GM15510 (cell line): Measurements from ENCODE around the gene ACOX1.

Experiments used
- POLR2A ChIP-seq: IDR thresholded peaks from 3 replicates; pipeline ENCODE4 v1.6.1; 2011; ENCODE audit warnings: borderline replicate concordance; ENCODE audit not compliant: insufficient read length; ENCODE audit errors: extremely low read depth

ACOX1 gene

DNA sequence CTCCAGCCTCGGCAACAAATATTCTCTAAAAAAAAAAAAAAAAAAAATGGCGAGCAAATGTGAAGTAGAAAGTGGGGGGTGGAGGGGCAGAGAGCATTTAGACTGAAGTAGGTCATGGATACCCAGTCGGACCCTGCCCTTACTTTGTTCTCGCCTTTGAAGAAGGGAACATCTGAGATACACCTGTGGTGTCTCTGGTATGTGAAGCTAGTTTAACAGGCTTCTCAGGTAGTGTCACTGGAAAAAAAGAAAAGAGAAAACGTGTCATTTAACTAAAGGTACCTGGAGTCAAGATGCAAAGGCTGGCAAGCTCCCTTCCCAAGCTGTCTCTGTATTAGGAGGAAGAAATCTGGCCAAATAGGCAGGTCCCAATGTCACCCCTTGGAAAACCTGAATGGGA lies 46.1 kb downstream of the ACOX1 start:
- TF ChIP-seq POLR2A = no peak

DNA sequence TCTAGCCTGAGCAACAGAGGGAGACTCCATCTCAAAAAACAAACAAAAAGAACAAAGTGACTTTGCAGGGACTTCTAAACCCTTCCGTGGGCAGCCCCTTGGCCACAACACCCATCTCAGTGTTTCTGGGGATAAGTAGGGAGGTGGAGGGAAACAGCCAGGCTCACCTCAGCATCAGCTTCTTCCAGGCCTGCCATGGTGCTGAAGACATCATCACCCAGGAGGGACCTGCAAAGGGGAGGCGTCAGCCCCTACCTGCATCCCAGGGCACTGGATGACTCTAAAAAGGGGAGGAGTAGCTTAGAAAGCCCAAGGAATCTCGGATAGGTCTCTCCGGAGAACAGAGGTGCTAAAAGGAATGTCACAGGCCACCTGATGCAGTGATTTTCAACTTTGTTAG lies 47.9 kb downstream of the ACOX1 start:
- TF ChIP-seq POLR2A = no peak

DNA sequence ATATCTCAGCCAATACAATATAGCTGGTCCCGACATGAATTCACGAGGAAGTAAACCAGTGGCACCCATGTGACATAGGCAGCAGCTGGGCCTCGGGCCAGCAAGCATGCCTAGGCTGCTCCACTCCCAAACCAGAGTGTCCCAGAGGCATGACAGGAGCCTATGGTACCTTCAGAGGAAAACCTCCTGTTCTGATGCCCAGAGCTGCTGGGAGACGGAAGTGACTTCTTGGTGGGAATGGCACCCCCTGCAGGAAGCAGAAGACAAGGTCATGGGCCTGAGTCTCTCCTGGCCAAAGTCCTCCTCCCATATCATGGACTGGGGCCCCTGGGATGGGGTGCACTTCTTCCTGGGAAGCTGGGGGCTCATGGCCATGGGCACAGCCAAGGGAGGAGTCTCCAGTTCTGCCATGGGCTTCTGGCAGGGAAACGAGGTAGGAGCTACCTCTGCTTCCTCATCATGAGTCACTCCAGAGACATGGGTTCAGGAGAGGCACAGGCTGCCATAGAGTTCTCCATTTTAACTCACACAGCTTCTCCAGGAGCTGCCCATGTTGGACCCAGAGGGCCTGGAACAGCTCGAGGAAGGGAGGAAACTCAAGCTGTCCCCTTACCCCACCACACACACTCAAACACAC lies 51.6 kb downstream of the ACOX1 start:
- TF ChIP-seq POLR2A = no peak

DNA sequence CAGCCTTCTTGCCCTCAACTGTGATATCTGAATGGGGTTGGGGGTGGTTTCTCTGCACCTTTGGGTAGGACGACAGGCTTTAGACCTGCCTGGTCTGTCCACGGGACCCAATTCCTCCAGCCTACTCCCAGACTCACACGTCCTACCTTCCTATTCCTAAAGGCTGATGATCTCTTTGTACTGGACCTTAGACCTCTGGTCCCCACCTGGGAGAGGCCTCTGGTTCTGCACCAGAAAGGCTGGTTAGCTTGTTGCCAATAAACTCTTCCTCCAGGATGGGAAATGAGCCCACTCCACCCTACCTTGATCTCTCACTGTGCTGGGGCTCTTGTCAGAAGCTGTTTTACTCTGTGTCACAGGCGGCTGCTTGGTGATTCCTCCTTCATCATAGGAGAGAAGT lies 52.5 kb downstream of the ACOX1 start:
- no peak for TF ChIP-seq POLR2A

DNA sequence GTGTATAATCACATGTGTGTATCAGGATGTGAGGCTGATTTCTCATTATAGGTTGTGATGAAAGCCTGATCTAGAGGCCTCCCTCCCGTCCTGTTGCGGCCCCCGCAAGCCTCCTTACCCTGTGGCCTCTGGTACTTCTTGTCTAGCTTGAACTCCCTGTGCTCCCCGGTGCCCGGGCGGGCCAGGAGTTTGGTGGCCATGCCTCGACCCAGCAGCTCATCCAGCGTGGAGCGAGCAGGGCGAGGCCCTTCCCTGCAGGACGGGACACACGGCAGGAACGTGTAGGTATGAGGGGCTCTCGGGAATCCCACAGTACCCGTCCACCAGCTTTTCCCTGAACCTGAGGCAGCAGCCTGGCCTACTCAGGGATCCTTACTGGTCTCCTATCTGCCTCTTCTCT lies 53.1 kb downstream of the ACOX1 start:
- no peak for TF ChIP-seq POLR2A

DNA sequence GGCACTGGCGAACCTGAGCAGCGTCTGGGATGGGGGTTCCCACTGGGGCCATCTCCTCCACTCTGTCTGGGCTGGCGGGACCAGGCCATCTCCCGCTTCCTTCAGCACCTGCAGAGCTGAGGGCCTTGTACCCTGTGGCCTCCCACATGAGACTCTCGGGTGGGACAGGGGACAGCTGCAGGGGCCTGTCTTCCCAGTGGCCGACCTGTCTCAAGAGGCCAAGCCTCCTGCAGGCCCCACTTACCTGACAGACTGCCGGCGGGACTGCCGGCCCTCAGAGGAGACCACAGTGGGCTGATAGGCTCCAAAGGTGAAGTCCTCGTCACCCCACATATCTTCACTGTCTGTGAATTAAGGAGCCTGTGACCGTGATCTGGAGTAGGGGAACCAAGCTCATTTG lies 53.9 kb downstream of the ACOX1 start:
- no peak for TF ChIP-seq POLR2A

DNA sequence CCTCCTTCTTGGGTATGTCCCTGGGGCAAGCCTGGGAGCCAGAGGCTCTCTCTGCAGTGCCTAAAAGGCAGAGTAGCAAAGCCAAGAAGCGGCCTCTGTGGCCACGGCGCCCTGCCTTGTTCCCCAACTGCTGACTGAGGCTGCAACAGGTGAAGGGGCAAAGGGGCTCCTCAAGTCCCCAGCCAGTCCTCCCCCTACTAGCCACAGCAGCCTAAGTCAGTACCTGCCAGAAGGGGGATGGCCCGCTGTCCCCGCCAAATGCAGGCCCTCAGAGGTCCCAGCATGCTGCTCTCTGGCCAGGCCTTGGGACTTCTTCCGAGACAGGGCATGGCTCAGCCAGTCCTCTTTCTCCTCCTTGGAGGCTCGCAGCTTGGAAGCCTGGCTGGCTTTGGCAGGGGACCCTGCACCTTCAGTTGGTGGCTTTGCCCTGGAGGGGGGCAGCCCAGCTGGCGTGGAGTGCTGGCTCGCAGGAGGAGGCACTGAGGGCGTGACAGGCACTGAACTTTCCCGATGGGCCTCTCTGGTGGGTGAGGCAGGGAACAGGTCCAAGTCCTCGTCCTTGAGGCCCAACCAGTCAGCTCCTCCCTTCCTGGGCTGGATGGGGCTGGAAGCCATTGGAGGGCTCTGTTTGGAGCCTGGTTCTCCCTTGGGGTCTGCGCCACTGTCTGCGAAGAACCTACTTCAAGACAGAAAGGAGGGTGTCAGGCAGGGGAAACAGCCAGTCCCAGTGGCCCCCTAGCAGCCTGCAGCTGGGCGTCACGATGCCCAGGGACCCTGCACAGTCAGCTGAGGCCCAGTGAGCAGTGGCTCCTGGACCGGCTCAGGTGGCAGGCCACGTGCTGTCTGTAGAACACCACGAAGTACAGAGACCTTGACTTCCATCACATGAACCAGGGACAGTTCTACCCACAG lies 55.7 kb downstream of the ACOX1 start:
- no peak for TF ChIP-seq POLR2A

DNA sequence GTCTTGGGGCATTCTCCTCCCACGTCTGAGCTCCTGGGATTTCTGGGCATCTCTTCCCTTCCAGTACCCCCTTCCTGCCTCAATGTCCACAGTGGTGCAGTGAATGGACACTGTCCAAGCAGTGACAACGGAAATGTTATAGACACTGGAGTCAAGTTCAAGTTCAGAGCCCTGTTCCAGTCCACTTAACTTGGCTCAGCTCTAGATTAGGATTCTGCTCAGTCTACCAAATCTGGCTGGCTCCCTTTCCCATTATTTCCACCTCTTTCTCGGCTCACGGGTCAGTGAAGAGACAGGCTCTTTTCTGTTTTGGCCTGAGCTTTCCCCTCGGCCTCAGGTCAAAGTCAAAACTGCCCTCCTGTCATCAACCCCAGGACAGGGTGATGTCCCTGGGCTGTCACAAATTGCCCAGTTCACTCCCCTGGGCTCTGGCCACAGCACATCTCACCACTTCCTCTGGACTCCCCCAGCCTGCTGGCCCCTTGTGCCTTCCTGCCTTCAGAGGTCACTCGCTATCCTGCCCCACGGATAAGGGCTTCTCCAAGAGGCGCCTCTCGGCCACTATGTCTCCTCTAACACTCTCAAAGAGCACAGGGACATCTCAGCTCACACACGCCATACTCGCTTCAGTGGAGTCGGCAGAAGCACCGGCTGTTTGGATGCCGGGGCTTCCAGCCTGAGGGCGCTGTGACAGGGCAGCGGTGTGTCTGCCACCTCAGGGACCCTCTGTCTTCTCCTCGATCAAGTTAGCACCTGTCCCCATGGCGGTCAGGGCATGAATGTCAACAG lies 56.6 kb downstream of the ACOX1 start:
- no peak for TF ChIP-seq POLR2A

DNA sequence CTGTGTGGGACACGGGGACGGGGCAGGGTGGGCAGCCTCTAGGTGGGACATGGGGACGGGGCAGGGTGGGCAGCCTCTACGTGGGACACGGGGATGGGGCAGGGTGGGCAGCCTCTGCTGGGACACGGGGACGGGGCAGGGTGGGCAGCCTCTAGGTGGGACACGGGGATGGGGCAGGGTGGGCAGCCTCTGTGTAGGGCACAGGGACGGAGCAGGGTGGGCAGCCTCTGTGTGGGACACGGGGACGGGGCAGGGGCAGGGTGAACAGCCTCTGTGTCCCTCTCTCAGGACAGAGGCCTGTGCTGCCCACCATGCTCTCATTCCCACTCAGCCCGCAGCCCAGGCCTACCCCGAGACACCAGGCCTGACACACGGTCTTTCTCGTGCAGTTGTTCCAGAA lies 57.4 kb downstream of the ACOX1 start:
- no peak for TF ChIP-seq POLR2A

DNA sequence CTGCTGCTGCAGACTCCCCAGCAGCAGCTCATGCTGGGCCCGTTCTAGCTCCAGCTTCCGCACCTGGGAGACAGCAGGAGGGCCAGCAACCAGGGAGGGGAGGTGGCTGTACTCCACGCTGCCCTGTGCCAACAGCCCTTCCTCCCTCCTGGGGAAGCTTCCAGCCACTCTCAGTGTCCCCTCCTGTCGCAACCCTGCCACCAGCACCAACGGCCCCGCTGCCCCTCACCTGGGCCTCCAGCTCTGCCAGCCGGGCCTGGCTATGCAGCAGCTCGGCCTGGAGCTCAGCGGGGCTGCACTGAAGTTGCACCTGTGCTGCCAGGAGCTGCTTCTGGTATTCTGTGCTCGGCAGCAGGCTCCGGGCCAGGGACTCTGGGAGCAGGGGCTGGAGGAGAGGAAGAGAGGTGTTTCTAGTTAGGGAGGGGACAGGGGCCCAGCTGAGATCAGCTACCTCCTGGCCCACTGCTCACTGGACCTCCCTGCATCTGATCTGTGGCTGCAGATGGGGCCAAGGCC lies 58.9 kb downstream of the ACOX1 start:
- no peak for TF ChIP-seq POLR2A

DNA sequence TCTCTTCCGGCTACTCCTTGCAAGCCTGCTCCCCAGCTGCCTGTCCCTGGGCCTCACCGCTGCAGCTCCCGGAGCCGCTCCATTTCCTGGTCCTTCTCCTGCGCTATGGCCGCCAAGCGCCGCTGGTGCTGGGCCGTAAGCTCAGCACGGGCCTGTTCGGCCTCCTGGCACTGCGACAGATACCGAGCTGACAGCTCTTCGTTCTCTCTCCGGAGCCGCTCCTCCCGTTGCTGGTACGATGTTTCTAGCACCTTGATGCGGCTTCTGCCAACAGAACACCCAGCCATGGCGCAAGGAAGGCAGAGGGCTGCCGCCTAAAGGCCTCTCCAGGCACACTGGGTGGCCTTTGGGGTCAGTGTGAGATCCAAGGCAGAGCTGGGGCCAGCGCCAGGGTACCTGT lies 59.4 kb downstream of the ACOX1 start:
- TF ChIP-seq POLR2A = no peak

DNA sequence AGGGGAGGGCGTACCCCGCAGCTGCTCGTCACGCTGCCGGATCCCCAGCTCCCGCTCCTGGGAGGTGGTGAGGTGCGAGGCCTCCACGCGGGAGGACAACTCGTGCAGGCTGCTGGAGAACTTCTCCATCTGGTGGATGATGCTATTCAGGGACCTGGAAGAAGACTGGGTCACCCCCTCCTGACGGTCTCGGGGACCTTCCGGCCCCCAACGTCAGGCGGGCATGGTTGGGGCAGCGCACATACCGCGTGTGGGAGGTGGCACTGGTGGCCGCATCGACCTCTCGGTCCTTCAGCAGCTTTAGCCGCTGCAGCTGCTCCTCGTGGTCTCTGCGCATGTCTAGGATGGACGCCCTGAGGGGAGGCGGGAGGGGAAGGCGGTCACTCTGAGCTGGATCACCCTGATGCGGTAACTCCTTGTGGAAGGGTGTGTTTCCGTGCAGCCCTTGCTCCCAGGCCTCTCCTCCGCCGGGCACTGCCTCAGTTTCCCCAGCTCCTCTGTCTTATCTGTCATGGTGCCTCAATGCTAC lies 61.0 kb downstream of the ACOX1 start:
- no peak for TF ChIP-seq POLR2A

DNA sequence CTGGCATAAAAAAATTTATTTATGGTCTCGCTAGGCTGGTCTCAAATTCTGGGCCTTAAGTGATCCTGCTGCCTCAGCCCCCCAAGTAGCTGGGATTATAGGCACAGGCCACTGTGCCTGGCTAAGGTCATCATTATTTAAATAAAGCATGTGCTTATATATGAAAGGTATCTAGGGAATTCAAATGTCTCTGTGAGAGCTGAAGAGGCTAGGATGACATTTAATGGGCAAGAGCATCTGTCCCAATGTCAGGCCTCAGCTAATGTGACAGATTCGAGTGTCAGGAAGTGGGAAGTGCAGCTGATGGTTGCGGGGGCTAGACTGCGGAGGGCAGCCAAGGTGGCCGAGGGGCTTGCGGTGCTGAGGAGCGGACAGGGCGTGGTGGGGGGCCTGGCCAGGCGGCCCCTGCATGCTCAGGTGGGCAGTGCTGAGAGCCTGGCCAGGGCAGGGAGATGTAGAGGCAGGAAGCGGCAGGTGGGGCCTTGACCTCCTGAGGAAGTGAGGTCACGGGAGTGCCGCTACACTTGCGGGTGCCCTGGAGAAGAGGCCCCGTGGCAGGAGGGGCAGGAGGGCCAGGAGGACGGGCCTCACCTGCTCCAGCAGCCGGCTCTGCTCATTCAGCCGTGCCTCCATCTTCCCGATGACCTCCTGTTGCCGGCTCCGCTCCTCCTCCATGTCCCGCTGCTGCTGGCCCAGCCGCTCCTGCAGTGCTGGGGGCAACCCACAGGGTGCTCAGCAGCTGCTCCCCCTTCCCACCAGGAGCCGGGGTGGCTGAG lies 61.6 kb downstream of the ACOX1 start:
- no peak for TF ChIP-seq POLR2A

DNA sequence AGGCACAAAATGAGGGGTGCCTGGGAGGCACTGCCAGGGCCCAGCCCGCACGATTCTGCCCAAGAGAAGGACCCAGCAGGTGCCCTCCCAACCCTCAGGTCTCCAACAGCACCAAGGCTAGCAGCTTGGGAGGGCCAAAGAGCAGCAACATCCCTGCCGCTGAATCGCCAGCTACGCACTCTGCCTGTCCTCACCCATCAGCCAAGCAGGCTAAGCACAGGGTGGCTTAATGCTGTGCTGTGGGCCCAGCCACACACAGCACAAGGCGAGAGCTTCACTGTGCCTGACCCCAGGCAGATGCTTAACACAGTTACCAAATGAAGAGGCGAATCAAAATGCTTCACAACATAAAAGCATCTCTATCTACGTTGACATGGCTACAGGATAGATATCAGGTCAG lies 63.7 kb downstream of the ACOX1 start:
- no peak for TF ChIP-seq POLR2A
